ENCODE data around the gene KLK4.
A peak's percentile ranks its signal among the peaks of the same experiment; 100 is the strongest.
"Not testable (repeated sequence)": the region's sequence is repeated elsewhere in the genome, so short reads cannot be mapped to it uniquely, and the experiment has no call there.

Gene KLK4

DNA sequence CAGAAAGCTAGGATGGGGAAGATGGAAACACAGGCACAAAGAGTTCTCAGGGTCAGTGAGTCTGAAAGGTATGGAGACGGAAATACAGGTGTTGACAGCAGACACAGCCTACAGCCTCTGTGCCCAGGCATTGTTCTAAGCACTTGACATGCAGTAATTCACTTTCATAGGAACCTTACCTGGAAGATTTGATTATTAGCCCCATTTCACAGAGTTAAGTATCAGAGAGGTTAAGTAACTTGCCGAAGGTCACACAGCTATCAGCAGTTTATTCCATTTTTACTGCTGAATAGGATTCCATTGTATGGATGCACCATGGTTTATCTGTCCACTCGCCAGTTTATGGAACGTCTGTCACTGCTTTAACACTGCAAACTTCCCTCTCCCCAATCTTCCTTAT lies 13.2 kb downstream of the KLK4 start:
- Mint-ChIP-seq H3K4me3 (no peak overlapping the region), H3K36me3 (ENCODE audit: low read depth) (no peaks in the 10 kb centered on the region), H3K4me1 (peaks cover 5% of the 10 kb centered on the region), H3K9me3 (no peaks in the 10 kb centered on the region), H3K27ac (no peak overlapping the region), H3K27me3 (peaks cover 22% of the 10 kb centered on the region)
- DNase-seq (no peak), ATAC-seq (no peak)

DNA sequence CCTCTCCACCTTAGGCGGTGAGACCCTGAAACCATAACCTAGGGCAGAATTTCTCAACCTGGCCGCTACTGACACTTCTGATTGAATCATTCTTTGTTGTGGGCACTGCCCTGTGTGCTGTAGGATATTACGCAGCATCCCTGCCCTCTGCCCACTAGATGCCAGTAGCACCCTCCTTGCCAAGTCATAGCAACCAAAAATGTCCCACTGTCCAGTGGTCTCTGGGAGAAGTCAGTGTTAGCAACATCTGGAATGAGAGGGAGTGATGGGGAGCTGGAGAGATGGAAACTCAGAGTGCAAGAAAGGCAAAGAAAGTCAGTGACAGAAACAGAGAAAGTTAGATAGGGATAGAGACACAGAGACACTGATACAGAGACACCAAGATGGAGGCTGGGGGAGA lies 13.6 kb downstream of the KLK4 start:
- Mint-ChIP-seq H3K27me3 (peaks cover 21% of the 10 kb centered on the region), H3K9me3 (no peaks in the 10 kb centered on the region), H3K4me3 (no peak overlapping the region), H3K36me3 (ENCODE audit: low read depth) (no peaks in the 10 kb centered on the region), H3K27ac (no peak overlapping the region), H3K4me1 (peaks cover 5% of the 10 kb centered on the region)
- no peak for DNase-seq
- no peak for ATAC-seq

DNA sequence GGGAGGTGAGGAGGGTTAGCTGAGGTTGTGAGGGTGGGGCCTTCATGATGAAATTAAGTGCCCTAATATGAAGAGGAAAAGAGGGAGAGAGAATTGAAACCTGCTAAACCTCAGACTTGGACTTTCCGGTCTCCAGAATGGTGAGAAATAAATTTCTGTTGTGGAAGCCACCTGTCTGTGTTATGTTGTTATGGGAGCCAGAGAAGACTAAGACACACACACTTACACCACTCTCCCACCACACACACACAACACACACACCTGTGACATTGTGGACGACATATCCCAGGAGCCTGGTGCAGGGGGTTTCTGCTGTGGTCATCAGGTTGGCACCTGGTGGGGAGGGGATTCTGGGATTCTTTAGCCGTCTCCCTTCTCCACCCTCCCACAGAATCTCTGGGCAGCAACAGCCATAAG lies 14.0 kb downstream of the KLK4 start:
- H3K9me3 Mint-ChIP-seq: no peaks in the 10 kb centered on the region
- H3K36me3 Mint-ChIP-seq (ENCODE audit: low read depth): no peaks in the 10 kb centered on the region
- ATAC-seq (no peak), DNase-seq (no peak)
- H3K27me3 Mint-ChIP-seq: peaks cover 20% of the 10 kb centered on the region
- no peak overlapping the region for H3K27ac Mint-ChIP-seq
- no peak overlapping the region for H3K4me3 Mint-ChIP-seq
- peaks cover 5% of the 10 kb centered on the region for H3K4me1 Mint-ChIP-seq

DNA sequence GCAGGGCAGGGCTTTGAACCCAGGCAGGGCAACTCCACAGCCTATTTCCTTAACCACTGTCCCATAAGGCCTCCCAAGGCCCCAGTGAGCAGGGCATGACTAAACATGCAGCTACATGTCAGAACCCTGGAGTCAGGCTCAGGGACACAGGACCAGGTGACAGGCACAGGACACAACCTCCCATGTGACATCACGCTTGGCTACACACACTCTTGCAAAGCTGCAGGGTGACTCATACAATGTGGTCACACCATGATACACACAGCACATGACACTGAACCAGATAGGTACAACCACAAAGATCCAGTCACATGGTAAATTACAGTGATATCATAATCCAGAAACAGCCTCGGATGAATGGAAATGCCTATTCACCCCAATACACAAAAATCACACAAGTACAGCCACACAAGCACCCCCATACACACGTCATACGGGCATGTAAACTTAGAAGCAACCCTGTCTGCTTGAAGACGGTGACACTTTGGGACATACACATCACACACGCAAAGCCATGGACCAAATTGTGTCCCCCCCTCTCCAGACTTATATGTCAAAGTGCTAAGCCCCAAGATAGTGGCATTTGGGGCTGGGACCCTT lies 14.5 kb downstream of the KLK4 start:
- DNase-seq (peak; percentile 25), ATAC-seq (peak; percentile 91)
- no peak overlapping the region for H3K27ac Mint-ChIP-seq
- H3K27me3 Mint-ChIP-seq: peaks cover 22% of the 10 kb centered on the region
- H3K36me3 Mint-ChIP-seq (ENCODE audit: low read depth): no peaks in the 10 kb centered on the region
- no peak overlapping the region for H3K4me3 Mint-ChIP-seq
- H3K9me3 Mint-ChIP-seq: no peaks in the 10 kb centered on the region
- peaks cover 5% of the 10 kb centered on the region for H3K4me1 Mint-ChIP-seq

DNA sequence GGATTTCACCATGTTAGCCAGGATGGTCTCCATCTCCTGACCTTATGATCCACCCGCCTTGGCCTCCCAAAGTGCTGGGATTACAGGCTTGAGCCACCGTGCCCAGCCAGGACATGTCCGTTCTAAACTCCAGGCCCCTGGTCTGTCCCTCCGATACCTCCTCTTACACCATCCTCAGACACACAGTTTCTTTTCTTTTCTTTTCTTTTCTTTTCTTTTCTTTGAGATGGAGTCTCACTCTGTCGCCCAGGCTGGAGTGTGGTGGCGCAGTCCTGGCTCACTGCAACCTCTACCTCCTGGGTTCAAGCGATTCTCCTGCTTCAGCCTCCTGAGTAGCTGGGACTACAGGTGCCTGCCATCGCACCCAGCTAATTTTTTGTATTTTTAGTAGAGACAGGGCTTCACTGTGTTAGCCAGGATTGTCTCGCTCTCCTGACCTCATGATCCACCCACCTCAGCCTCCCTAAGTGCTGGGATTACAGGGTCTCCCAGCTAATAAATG lies 15.1 kb downstream of the KLK4 start:
- not testable (repeated sequence) for H3K9me3 Mint-ChIP-seq; H3K36me3 Mint-ChIP-seq (ENCODE audit: low read depth); ATAC-seq; H3K4me3 Mint-ChIP-seq; H3K4me1 Mint-ChIP-seq; DNase-seq; H3K27ac Mint-ChIP-seq
- peaks cover 22% of the 10 kb centered on the region for H3K27me3 Mint-ChIP-seq

DNA sequence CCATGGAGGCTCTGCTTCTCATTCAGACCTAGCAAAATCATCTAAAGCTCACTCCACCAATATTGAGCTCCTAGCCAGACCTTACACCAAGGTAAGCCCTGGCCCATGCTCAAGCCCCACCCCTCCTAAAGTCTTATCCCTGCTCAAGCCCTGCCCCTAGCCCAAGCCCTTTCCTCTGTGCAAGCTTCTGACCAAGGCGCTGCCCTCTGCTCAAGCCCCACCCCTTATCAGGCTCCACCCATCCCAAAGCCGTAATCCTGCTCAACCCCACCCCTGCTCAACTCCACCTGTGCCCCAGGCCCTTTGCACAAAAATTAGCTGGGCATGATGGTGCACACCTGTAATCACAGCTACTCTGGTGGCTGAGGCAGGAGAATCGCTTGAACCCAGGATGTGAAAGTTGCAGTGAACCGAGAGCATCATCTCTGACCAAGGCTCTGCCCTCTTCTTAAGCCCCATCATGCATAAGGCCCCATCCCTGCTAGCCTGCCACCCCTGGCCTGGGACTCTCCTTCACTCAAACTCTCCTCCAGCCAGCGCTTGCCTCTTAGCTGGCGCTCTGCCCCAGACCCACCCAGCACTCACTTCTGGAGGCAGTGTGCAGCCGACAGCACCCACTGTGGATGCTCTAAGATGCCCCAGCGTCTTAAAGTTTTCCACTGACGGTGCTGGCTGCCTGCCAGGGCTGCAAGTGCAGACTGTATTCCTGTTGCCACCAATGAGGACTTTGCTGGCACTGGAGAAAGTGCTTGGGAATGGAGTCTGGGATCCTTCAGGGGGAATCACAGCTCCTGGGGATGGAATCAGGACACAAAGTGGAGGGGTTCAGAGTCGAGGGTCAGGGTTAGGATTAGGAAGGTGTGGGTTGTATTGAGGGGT lies 16.5 kb downstream of the KLK4 start:
- H3K9me3 Mint-ChIP-seq: no peaks in the 10 kb centered on the region
- ATAC-seq: no peak
- no peaks in the 10 kb centered on the region for H3K36me3 Mint-ChIP-seq (ENCODE audit: low read depth)
- H3K27me3 Mint-ChIP-seq: peaks cover 28% of the 10 kb centered on the region
- H3K4me3 Mint-ChIP-seq: no peak overlapping the region
- H3K27ac Mint-ChIP-seq: no peak overlapping the region
- H3K4me1 Mint-ChIP-seq: peaks cover 5% of the 10 kb centered on the region
- no peak for DNase-seq

DNA sequence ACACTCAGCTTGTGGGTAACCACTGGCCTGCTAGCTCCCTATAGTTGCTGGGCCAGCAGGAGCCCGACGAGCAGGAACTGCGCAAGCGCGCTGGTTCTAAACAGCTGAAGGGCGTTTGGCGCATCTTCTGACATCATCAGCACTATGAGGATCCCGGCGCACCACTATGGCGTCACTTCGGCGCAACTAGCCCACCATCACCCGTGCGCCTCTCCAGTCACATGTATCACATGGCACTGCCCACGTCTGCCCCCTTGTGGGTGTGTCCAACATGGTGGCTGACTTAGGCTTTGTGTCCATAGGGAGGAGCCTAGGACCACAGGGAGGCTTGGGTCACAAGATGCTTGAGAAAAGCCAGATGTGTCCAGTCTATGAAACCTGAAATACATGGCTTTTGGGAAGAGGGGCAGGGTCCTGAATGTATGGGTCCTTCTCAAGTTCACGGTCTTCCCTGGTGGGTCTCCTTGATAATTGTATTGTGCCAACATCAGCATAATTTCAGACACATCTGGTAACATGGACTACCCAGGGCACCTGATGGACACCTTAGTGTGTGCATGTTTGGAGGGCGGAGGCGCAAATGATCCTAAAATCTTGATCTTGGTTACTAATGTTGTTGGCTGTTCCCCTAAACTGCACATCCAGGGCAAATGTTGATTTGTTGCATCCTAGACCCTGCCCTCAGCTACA lies 18.0 kb downstream of the KLK4 start:
- Mint-ChIP-seq H3K27me3 (peaks cover 30% of the 10 kb centered on the region), H3K4me3 (no peak overlapping the region), H3K27ac (no peak overlapping the region), H3K4me1 (peaks cover 5% of the 10 kb centered on the region), H3K36me3 (ENCODE audit: low read depth) (no peaks in the 10 kb centered on the region), H3K9me3 (no peaks in the 10 kb centered on the region)
- ATAC-seq: no peak
- no peak for DNase-seq

DNA sequence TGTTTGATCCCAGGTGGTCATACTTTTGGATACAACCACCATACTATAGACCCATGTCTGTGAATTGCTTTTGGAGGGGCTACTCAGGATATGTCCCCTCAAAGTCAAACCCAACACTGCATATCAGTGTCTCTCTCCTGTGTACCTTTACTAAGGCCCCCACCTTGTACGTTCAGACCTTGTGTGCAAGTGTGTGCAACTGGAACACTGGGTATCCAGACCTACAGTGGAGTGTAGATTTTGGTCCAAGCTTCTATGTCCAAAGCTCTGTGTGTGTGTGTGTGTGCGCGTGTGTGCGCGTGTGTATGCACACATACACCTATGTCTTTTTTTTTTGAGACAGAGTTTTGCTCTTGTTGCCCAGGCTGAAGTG lies 20.0 kb downstream of the KLK4 start:
- Mint-ChIP-seq H3K36me3 (ENCODE audit: low read depth) (no peaks in the 10 kb centered on the region), H3K27me3 (peaks cover 32% of the 10 kb centered on the region), H3K9me3 (no peaks in the 10 kb centered on the region), H3K4me1 (no peaks in the 10 kb centered on the region), H3K27ac (no peak overlapping the region), H3K4me3 (no peak overlapping the region)
- no peak for DNase-seq
- ATAC-seq: no peak

DNA sequence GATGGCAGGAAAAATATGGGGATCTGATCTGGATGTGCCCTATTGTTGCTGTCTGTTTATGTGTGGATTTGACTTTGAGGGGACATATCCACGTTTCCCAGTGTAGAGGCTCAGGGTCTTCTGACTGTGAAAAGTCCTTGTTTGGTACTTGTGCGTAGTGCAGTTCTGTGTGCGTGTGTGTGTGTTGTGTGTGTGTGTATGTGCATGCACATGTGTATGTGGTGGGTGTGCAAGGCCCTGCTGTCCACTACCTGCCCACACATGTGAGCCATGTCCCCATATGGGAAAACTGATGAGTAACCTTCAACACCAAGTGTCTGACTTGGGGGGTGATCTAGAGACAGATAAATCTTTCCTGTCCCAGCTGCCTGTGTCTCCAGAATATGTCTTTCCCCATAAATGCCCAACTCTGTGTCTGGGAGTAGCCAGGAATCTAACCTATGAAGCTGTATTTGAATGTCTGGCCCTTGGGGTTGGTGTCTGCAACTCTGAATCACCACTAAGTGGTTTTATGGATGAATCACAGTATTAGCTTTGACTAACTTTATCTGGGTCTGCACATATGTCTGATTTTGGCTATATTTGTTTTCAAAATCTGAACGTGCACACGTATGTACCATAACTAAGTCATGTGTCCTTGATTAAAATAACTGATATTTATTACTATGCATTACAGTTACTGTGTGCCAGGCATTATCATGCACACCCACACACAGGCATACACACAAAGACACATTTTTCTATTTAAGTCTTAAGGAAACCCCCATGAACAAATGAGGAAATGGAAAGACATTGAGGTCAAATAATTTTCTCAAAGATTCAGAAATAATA lies 20.6 kb downstream of the KLK4 start:
- H3K36me3 Mint-ChIP-seq (ENCODE audit: low read depth): no peaks in the 10 kb centered on the region
- no peak overlapping the region for H3K4me3 Mint-ChIP-seq
- peaks cover 37% of the 10 kb centered on the region for H3K27me3 Mint-ChIP-seq
- ATAC-seq (no peak), DNase-seq (no peak)
- H3K27ac Mint-ChIP-seq: no peak overlapping the region
- no peaks in the 10 kb centered on the region for H3K4me1 Mint-ChIP-seq
- no peaks in the 10 kb centered on the region for H3K9me3 Mint-ChIP-seq

DNA sequence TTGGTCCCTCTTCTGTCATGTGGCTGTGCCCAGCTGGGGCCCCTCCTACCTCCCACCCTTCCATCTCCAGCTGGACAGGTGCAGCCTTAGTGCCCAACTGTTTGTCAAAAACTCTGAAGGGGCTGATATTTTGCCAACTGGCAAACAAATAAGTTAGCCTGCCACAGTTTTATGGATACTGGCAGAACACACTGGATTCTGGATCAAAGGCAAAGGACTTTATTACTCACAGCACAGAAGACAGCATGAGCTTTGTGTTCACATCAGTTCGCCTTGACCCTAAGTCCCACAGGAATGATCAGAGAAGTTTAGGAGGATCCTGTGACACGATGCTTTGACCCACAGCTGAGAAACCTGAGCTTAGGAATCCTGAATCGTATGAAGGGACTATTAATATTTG lies 21.6 kb downstream of the KLK4 start:
- Mint-ChIP-seq H3K27ac (no peak overlapping the region), H3K4me3 (no peak overlapping the region), H3K36me3 (ENCODE audit: low read depth) (no peaks in the 10 kb centered on the region), H3K4me1 (no peaks in the 10 kb centered on the region), H3K9me3 (no peaks in the 10 kb centered on the region), H3K27me3 (peaks cover 35% of the 10 kb centered on the region)
- ATAC-seq: no peak
- no peak for DNase-seq

DNA sequence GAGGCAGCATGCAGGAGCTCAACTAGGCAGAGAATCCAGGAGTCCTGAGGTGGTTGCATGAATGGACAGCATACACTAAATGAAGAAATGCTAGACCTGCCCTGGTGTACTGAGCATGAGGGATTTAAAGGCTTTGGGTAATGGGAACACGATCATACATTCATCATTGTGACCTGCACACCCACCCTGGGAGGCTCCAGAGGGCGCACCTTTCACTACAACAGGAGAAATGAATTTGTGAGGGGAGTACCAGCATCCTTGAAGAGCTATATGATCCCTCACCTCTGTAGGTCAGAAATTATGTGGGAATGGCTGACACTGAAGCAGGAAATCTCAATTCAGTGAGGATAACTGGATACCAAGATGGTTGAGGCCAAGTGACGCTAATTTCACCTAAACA lies 29.0 kb downstream of the KLK4 start:
- Mint-ChIP-seq H3K27ac (no peak overlapping the region), H3K27me3 (peaks cover 24% of the 10 kb centered on the region)
- ATAC-seq: no peak

DNA sequence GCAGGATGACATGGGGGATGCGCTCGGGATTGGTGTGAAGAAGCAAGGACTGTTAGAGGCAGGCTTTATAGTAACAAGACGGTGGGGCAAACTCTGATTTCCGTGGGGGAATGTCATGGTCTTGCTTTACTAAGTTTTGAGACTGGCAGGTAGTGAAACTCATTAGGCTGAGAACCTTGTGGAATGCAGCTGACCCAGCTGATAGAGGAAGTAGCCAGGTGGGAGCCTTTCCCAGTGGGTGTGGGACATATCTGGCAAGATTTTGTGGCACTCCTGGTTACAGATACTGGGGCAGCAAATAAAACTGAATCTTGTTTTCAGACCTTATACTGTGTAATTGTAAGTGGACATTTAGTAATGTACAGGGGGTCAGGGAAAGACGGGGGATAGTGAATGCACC lies 31.0 kb downstream of the KLK4 start:
- Mint-ChIP-seq H3K27me3 (peaks cover 17% of the 10 kb centered on the region), H3K4me3 (no peak overlapping the region), H3K9me3 (no peaks in the 10 kb centered on the region), H3K36me3 (ENCODE audit: low read depth) (no peaks in the 10 kb centered on the region), H3K4me1 (no peaks in the 10 kb centered on the region), H3K27ac (no peak overlapping the region)
- no peak for DNase-seq
- no peak for ATAC-seq

More for the DNA sequence above, 29.0 kb downstream of the KLK4 start:
- H3K4me1 Mint-ChIP-seq: no peaks in the 10 kb centered on the region
- no peaks in the 10 kb centered on the region for H3K36me3 Mint-ChIP-seq (ENCODE audit: low read depth)
- no peaks in the 10 kb centered on the region for H3K9me3 Mint-ChIP-seq
- no peak overlapping the region for H3K4me3 Mint-ChIP-seq
- DNase-seq: no peak

DNA sequence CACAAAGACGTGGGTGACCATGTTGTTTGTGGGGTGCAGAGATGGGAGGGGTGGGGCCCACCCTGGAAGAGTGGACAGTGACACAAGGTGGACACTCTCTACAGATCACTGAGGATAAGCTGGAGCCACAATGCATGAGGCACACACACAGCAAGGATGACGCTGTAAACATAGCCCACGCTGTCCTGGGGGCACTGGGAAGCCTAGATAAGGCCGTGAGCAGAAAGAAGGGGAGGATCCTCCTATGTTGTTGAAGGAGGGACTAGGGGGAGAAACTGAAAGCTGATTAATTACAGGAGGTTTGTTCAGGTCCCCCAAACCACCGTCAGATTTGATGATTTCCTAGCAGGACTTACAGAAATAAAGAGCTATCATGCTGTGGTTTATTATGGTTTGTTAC lies 32.3 kb downstream of the KLK4 start:
- H3K9me3 Mint-ChIP-seq: no peaks in the 10 kb centered on the region
- no peaks in the 10 kb centered on the region for H3K4me1 Mint-ChIP-seq
- DNase-seq (no peak), ATAC-seq (no peak)
- H3K27ac Mint-ChIP-seq: no peak overlapping the region
- H3K27me3 Mint-ChIP-seq: peaks cover 16% of the 10 kb centered on the region
- no peak overlapping the region for H3K4me3 Mint-ChIP-seq
- no peaks in the 10 kb centered on the region for H3K36me3 Mint-ChIP-seq (ENCODE audit: low read depth)

DNA sequence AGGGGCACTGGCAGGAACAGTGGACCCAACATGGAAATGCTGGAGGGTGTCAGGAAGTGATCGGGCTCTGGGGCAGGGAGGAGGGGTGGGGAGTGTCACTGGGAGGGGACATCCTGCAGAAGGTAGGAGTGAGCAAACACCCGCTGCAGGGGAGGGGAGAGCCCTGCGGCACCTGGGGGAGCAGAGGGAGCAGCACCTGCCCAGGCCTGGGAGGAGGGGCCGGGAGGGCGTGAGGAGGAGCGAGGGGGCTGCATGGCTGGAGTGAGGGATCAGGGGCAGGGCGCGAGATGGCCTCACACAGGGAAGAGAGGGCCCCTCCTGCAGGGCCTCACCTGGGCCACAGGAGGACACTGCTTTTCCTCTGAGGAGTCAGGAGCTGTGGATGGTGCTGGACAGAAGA lies 33.9 kb downstream of the KLK4 start:
- ATAC-seq: no peak
- H3K36me3 Mint-ChIP-seq (ENCODE audit: low read depth): no peaks in the 10 kb centered on the region
- H3K4me3 Mint-ChIP-seq: no peak overlapping the region
- peaks cover 23% of the 10 kb centered on the region for H3K27me3 Mint-ChIP-seq
- no peak overlapping the region for H3K27ac Mint-ChIP-seq
- DNase-seq: no peak
- H3K4me1 Mint-ChIP-seq: no peaks in the 10 kb centered on the region
- no peaks in the 10 kb centered on the region for H3K9me3 Mint-ChIP-seq
